Right lung (tissue), 5 donors: Measurements from ENCODE around the gene BBX. TPM values are rescaled to one million over a fixed set of nuclear protein-coding genes. Genes with fewer than 3 reads are reported as not detected.

Experiments
- DNase-seq, 2 donors: peaks; one replicate each; pipeline ENCODE4 v3.0.0-alpha.2; 2013
- polyA plus RNA-seq, 5 donors: library from polyadenylated mRNA; unstranded; fragments of 120-200 nt; gene quantifications; one replicate each; pipeline versions ENCODE4 v1.2.1 to v1.2.3, GENCODE V29; 2013; ENCODE audit warnings: inconsistent platforms in 1 of 5, low replicate concordance in 1 of 5; ENCODE audit not compliant: insufficient read length in 5 of 5, insufficient read depth in 1 of 5

BBX gene
- polyA plus RNA-seq, 5 donors: 29.6 to 59.9 (median 58.1) TPM

- no peak for DNase-seq
Measured at GRCh38 chr3:107739227-107739626, 216.5 kb downstream of the BBX start.

GRCh38 chr3:107740992-107741896, 218.5 kb downstream of the BBX start:
- DNase-seq: peak in 1 of 2 donors; percentile 28

- DNase-seq: no peak
Measured at GRCh38 chr3:107745354-107745753, 222.6 kb downstream of the BBX start.

DNA sequence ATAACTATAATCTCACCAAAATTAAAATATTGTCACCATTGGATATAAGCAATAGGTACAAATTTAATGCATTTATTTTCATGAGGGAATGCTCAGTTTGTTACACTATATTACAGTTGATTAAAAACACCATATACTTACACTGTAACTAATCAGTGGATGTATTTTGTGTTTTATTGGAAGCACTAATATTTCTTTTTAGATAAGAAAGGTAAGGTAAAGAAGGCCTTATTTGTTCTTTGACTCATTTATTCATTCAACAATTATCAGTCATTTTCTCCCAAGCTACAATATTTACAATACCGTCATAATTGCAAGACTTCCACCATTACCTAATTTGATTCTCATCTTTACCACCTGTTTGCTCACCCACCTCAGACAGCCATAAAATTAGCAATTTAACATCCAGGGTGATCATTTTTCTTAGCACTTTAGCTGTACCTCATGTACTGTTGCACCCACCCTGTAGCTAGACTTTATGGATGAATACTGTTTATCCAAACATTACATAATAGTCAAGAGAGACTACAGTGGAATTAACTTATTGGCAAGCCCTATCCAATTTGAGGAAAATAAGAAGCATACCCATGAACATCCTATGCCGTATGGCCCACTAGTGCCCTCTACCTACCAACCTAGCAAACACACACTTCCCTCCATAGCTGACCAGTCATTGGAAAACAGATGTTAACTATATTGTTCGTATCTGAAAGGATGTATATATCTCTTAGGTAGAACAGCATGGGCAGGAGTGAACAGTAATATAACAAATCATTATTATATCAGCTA, 229.6 kb downstream of the BBX start:
- DNase-seq: peak in 1 of 2 donors; percentile 6

DNA sequence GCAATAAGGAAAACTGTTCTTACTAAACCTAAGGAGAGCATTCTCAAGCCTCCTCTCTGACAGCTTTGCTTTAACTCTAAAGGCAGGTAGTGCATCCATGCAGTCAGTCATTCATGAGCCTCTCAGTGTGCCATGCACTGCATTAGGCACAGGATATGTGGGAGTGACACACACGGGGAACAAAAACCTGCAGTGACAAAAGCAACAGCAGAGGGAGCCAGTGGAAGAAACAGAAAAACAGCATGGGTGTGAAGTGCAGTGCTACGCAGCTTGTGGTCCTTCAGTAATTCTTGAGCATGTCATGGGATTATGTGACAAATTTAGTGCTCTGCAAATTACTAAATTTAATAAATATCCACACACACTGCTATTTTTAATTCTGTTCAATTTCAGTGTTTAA, 230.7 kb downstream of the BBX start:
- DNase-seq: peak; percentile 17 to 19

DNA sequence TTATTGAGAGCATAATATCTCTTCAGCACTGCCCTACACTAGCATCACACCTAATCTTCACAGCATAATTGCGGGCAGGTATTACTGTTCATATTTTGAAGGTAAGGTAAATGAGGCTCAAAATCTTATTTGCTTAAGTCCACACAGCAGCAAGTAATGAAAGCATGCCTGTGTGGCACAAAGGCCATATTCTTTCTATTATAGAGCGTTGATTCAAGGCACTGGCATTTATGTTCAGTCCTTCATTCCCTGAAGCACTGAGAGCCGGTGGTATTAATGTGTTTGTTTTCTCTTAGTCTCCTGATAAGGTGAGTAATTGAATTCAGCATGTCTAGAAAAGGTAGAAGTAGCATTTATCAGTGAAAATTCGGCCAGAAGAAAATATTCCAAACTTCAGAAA, 231.2 kb downstream of the BBX start:
- no peak for DNase-seq

DNA sequence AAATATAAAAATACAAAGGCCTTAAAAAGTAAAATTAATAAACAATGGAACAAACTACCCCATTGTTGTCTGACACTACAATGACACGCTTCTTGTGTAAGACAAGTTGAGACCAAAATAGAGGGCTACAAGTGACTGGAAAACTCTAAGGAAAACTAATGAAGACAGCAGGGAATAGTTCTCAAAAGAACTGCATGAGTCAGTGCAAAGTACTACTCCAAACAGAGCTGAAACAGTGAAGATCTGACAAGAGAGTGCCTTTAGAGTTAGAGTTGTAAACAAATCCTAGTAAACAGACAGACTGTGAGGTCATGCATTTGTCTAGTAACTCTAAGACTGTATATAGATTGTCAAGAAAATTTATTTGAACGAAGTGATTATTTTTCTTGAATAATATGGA, 233.9 kb downstream of the BBX start:
- DNase-seq: no peak

DNA sequence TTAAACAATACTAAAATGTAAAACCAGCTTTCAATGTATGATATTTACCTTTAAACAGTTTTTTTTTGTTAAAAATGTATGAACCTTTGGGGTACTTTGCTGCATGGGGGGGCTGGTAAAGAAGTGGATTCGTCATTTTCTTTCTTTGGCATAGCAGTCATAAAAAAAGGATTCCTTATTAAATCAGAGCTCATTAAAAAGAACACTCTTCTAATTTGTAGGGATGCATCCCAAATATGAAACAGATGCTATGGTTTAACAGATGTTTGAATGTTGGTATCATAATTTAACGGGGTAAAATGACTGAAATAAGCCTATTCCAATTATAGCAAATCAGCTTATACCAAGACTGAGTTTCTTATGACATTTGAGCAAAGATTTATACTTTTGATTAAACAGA, 234.4 kb downstream of the BBX start:
- DNase-seq: no peak

DNA sequence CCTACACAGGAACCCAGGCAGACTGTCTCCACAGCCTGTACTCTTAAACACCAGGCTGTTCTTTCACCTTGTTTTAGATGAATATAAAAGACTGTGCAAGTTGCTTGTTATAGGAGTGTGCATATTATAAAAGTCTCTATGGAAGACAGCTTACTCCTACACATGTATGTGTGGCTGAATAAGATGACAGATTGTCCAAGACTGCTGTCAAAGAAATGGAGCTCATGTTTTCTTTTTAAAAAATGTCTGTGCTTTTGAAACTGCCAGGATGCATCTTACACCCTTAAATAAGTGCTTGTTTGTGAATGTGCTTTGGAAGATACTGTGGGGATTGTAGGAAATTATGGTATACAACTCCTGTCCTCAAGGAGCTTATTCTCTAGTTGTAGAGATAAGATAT, 237.4 kb downstream of the BBX start:
- no peak for DNase-seq

DNA sequence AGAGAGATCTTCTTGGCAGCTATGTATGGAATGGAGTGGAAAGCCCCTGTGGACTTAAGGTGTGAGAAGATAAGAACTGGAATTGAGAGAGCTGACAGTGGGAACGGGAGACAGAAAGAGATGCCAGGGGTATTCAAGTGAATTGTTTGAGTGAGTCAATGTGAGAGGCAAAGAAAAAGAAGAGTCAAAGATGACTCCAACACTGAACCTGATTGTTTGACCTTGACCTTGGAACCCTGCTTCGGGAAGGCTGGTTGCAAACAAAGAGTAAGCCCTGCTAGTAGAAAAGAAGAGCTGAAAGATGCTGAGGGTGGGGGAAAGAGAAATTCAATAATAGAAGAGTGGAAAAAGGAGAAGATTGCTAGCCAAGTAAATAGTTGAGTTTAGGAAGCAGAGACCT, 238.6 kb downstream of the BBX start:
- DNase-seq: no peak

- no peak for DNase-seq
Measured at GRCh38 chr3:107765524-107765923, 242.8 kb downstream of the BBX start.

GRCh38 chr3:107767897-107768605, 245.3 kb downstream of the BBX start:
- DNase-seq: peak; percentile 21 to 23

DNA sequence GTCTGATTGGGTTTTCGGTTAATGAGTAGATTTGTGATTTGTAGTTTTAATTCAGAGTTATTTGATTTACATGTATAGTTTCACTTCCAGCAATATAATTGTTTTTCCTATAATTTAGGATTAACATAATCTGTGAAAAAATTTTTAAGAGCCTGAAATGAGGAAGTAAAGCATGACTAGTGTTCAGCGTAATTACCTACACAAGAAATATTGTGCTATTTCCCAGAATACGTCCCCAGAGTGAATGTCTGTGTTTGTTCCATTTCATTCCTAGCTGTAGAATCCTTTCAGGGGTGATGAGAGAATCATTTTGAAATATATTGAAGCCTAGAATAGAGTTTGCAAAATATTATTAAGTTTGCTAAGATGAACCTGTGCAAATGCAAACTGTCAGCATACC, 247.1 kb downstream of the BBX start:
- DNase-seq: no peak

DNA sequence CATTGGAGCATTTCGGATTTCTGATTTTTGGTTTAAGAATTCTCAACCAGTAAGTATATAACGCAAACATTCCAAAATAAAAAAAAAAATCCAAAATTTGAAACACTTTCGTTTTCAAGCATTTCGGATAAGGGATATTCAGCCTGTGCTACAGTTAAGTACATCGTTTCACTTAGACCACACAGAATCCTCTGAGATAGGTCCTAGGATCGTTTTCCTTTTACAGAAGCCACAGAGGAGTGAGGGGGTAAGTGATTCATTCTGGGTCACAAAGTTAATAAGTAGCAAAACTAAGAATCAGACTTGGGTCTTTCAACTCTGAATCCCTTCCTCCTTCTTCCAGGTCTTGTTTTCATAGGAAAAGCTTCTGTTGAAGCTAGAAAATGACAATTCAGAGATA, 249.3 kb downstream of the BBX start:
- no peak for DNase-seq

- DNase-seq: no peak
Measured at GRCh38 chr3:107775974-107776373, 253.2 kb downstream of the BBX start.

DNA sequence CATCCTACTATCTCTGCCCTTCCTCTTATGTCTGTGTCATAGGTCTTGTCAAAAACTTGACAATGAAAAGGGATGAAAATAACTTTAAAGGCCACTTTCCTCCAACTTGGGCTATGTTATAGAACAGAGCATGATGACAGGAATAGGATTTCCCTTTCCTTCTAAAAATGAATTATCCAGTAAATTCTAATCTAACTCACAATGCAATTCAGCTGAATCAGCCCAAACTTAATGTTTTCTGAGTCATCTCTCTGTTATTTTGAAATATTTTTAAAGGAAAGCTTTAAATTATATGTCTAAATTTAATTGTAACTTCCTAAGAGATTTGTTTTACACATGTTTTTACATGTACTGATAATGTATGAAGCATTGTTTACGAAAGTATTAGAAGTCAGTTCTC, 258.5 kb downstream of the BBX start:
- DNase-seq: no peak

DNA sequence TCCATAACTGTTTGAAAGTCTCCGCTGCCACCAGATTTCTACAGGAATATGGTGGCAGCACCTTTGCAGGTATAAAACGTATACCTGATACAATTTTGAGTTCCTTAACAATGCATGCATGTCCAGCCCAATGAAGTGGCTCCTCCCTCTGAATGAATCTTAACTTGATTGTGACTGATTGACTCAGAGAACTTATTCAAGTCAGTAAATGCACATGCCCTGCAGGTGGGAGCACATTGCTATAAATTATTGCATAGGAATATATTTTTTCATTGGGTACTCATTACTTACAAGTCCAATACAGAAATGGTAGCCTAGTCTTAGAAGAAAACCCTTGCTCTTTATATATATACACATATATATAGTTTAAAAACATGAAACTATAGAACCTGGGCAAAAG, 259.3 kb downstream of the BBX start:
- no peak for DNase-seq

DNA sequence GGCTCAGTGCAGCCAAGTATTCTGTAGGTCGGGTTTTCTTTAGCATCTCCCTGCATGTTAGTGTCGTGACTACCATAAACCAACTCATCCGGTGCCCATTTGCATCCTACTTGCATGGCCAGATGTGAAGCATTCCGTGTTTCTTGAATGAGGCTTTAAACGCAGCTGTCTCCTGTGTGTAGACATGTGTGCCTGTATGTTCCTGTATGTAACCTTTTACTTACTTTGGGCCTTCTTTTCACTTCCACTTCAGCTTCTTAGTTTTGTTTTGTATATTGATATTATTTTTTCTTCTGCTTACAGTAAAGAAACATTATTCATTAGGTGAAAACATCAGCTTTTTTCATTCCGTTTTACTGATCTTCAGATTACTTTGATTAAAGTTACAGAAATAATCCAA, 267.9 kb downstream of the BBX start:
- no peak for DNase-seq

GRCh38 chr3:107791027-107791426, 268.3 kb downstream of the BBX start:
- DNase-seq: no peak

DNA sequence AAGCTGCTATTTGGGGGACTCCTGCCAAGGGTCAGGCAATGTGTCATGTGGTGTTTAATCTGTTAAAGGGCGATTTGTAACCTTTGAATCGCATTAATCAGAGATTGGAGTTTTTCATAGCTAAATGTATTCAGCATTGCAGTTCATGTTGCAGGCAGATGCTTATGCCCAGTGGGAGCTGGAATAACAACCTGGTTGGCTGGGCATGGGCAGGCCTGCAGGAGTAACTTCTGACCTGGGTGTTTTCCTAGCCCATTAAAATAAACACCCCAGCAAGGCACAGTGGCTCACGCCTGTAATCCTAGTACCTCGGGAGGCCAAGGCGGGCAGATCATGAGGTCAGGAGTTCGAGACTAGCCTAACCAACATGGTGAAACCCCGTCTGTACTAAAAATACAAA, 268.7 kb downstream of the BBX start:
- no peak for DNase-seq

- no peak for DNase-seq
Measured at GRCh38 chr3:107794664-107795443, 272.1 kb downstream of the BBX start.
